K562 (cell line): Measurements from ENCODE around the gene MYO5C. TPM values are rescaled to one million over a fixed set of nuclear protein-coding genes. Genes with fewer than 3 reads are reported as not detected.

Experiments used
- ATAC-seq: fragments of 200-7000 bp; cut with Tn5 transposase; 3 replicates; pipeline ENCODE4 v1.9.1; 2020; ENCODE audit warnings: moderate library complexity
- BruUV-seq: library from RNA; stranded (reverse); fragments of 400-500 nt; replicated peaks from 2 replicates; lab custom pipeline; 2021; lab: Mats Ljungman, UMichigan
- CTCF ChIA-PET: fragments of 300-600 bp; formaldehyde crosslinking; extraction: SDS; loops from one replicate; lab custom pipeline; 2021; ENCODE audit warnings: low intra/inter-chr PET ratio; lab: Yijun Ruan, JAX
- POLR2A ChIA-PET: fragments of 300-600, 350-650 bp; sonication (Branson Sonifier 250); formaldehyde crosslinking; extraction: SDS; loops from one replicate; lab custom pipeline; 2021; ENCODE audit warnings: antibody characterized with exemption, inconsistent platforms; lab: Yijun Ruan, JAX
- DNase-seq, 4 experiments: peaks; one replicate each; pipeline versions ENCODE4 v3.0.0 to v3.0.0-alpha.2; 2011 to 2018; ENCODE audit warnings: low spot score in 3 of 4, mixed read lengths in 3 of 4; ENCODE audit errors: extremely low read depth in 1 of 4
- FAIRE-seq: peaks from 2 replicates; lab custom pipeline; 2011; peaks lifted over from hg19 to GRCh38; lab: Jason Lieb, UNC
- H2AFZ ChIP-seq: 2 replicates; pipeline ENCODE4 v1.6.0; 2011; ENCODE audit warnings: low read depth, low read length, control low read depth, inconsistent platforms
- H3K27ac ChIP-seq: fragments of 200-600 bp; 3 replicates; pipeline ENCODE4 v1.8.0; 2011; ENCODE audit warnings: low read depth, mild to moderate bottlenecking, control low read depth, inconsistent platforms, low read length, moderate library complexity, mixed read lengths; ENCODE audit errors: extremely low read depth
- H3K27me3 ChIP-seq, 2 experiments: fragments of 300-600 bp in 1 of 2; 2 replicates in 1 of 2; 3 replicates in 1 of 2; pipeline versions ENCODE4 v1.6.0 to v1.8.0; 2011; ENCODE audit warnings: inconsistent platforms in 2 of 2, low read length in 2 of 2, mild to moderate bottlenecking in 1 of 2, mixed read lengths in 1 of 2, moderate library complexity in 1 of 2; ENCODE audit not compliant: control insufficient read depth in 2 of 2, insufficient read depth in 2 of 2
- H3K36me3 ChIP-seq: fragments of 300-600 bp; 3 replicates; pipeline ENCODE4 v1.8.0; 2011; ENCODE audit warnings: mild to moderate bottlenecking, low read length, inconsistent platforms; ENCODE audit not compliant: control insufficient read depth, insufficient read depth
- H3K4me1 ChIP-seq, 2 experiments: fragments of 200-600 bp in 1 of 2; replicated peaks in 1 of 2; 2 replicates in 1 of 2; 3 replicates in 1 of 2; pipeline versions ENCODE4 v1.5.1 to v1.8.0; 2011; ENCODE audit warnings: inconsistent platforms in 2 of 2, low read length in 2 of 2, mild to moderate bottlenecking in 1 of 2, mixed read lengths in 1 of 2, moderate library complexity in 1 of 2; ENCODE audit not compliant: control insufficient read depth in 2 of 2, insufficient read depth in 2 of 2
- H3K4me2 ChIP-seq: 2 replicates; pipeline ENCODE4 v1.6.1; 2011; ENCODE audit warnings: low read length, control low read depth, inconsistent platforms, mixed read lengths; ENCODE audit not compliant: insufficient read depth
- H3K4me3 ChIP-seq: fragments of 200-600 bp; sonication (generic), shearing (Covaris generic); 2 replicates; pipeline ENCODE4 v1.5.1; 2016; ENCODE audit warnings: control low read depth, inconsistent platforms
- H3K79me2 ChIP-seq: fragments of 200-600 bp; 3 replicates; pipeline ENCODE4 v1.8.0; 2011; ENCODE audit warnings: low read length, inconsistent platforms; ENCODE audit not compliant: control insufficient read depth, insufficient read depth
- H3K9ac ChIP-seq, 2 experiments: 2 replicates each; pipeline versions ENCODE4 v1.6.0 to v1.6.1; 2011; ENCODE audit warnings: low read depth in 2 of 2, low read length in 2 of 2, control low read depth in 1 of 2, inconsistent platforms in 1 of 2, mild to moderate bottlenecking in 1 of 2, mixed read lengths in 1 of 2; ENCODE audit not compliant: insufficient read depth in 1 of 2
- H3K9me1 ChIP-seq: one replicate; pipeline ENCODE4 v1.6.0; 2011; ENCODE audit warnings: inconsistent platforms, mild to moderate bottlenecking, low read length, moderate library complexity; ENCODE audit not compliant: control insufficient read depth, insufficient read depth
- H3K9me3 ChIP-seq: replicated peaks from 2 replicates; pipeline ENCODE4 v1.5.1; 2011; ENCODE audit warnings: low read depth, low read length, inconsistent platforms; ENCODE audit not compliant: control insufficient read depth, insufficient read depth
- H4K20me1 ChIP-seq: replicated peaks from 2 replicates; pipeline ENCODE4 v1.6.1; 2011; ENCODE audit warnings: low read length, inconsistent platforms, mixed read lengths; ENCODE audit not compliant: control insufficient read depth, insufficient read depth
- C11orf30 ChIP-seq: fragments of 450-650 bp; IDR thresholded peaks from 2 replicates; pipeline ENCODE4 v1.6.1; 2016; ENCODE audit warnings: low read depth, mild to moderate bottlenecking
- CC2D1A ChIP-seq: fragments of 450-650 bp; IDR thresholded peaks from 2 replicates; pipeline ENCODE4 v1.6.1; 2017; ENCODE audit warnings: mild to moderate bottlenecking
- HEY1 ChIP-seq: fragments of 250-450 bp; sonication (Bioruptor Pico); IDR thresholded peaks from 2 replicates; pipeline ENCODE4 v1.5.0; 2020; ENCODE audit warnings: mild to moderate bottlenecking, moderate library complexity, borderline replicate concordance
- MTA2 ChIP-seq: fragments of 450-650 bp; IDR thresholded peaks from 2 replicates; pipeline ENCODE4 v1.6.1; 2016; ENCODE audit warnings: low read depth
- RBM39 ChIP-seq: fragments of 200-400 bp; formaldehyde crosslinking; optimal IDR thresholded peaks from 2 replicates; pipeline ENCODE3; 2018; ENCODE audit warnings: low read depth, low read length
- YY1 ChIP-seq, 3 experiments: IDR thresholded peaks; 2 replicates each; pipeline ENCODE4 v1.6.1; 2011; ENCODE audit warnings: low read length in 2 of 3, mild to moderate bottlenecking in 2 of 3, moderate library complexity in 2 of 3, borderline replicate concordance in 1 of 3, control low read depth in 1 of 3, low read depth in 1 of 3; ENCODE audit not compliant: insufficient read depth in 3 of 3, insufficient replicate concordance in 2 of 3, control insufficient read depth in 1 of 3, insufficient read length in 1 of 3; ENCODE audit errors: extremely low read depth in 1 of 3
- WGBS: fragments of 100-300 bp; shearing (Covaris generic); methylation state at CpG from one replicate; pipeline ENCODE4 v1.1.6; 2016; ENCODE audit warnings: low coverage, mixed read lengths; ENCODE audit not compliant: insufficient coverage; ENCODE audit errors: missing lambda C conversion rate; 5-methylcytosine and 5-hydroxymethylcytosine counted together
- in situ Hi-C: fragments of 300-500 bp; cut with MboI; formaldehyde crosslinking; loops from 4 replicates; pipeline ENCODE4 v1.15.0; 2018; ENCODE audit warnings: inconsistent platforms, mixed read lengths
- intact Hi-C: fragments of 100-400 bp; cut with micrococcal nuclease; formaldehyde crosslinking; loops from 2 replicates; pipeline ENCODE4 v1.14.2; 2022
- polyA plus RNA-seq, 8 experiments: library from polyadenylated mRNA; depleted of rRNA in 4 of 8; stranded (reverse) in 5 of 8; unstranded in 3 of 8; fragments of >200 nt; fragmentation: Nextera tagmentation in 2 of 8; fragmentation: Illumina TruSeq in 1 of 8; extraction: Ambion mirVana in 2 of 8; extraction: Trizol in 1 of 8; gene quantifications; 2 replicates each; pipeline versions ENCODE4 v1.2.1 to v1.2.3, GENCODE V29; 2011 to 2014; ENCODE audit warnings: inconsistent platforms in 1 of 8, missing spikeins in 1 of 8
- total RNA-seq, 7 experiments: library from RNA; depleted of rRNA in 6 of 7; stranded (reverse); fragments of >200 nt in 6 of 7; fragmentation: Illumina TruSeq in 2 of 7; extraction: Trizol in 2 of 7; gene quantifications; 2 replicates each; pipeline versions ENCODE4 v1.2.1 to v1.2.3, GENCODE V29; 2011 to 2021; ENCODE audit warnings: low replicate concordance in 1 of 7
- TF ChIP-seq, protein P1 (sequence below): sonication (generic); formaldehyde crosslinking; IDR thresholded peaks from 2 replicates; pipeline ENCODE4 v1.9.0; 2022; ENCODE audit warnings: mild to moderate bottlenecking, missing genetic modification reagents

The MYO5C gene
- total and polyA plus RNA-seq, 9 of the 15 experiments (the other 6 are each of a cell fraction or from before 2014, with no cell fraction given) = 0.01 to 0.24 TPM; not detected in 7

- H3K79me2 ChIP-seq = no peaks in the 10 kb centered on the region
- H4K20me1 ChIP-seq = no peaks in the 10 kb centered on the region
- ATAC-seq = no peak
- no peak overlapping the region for H2AFZ ChIP-seq
- H3K9ac ChIP-seq = no peak overlapping the region
- 2% methylated on average over 4 of the region's 4 CpGs for WGBS
- intact Hi-C loops (no loop called here), in situ Hi-C loops (no loop called here)
- CTCF ChIA-PET = interaction anchor here (0.6 kb wide), 1 partner anchor 682 kb away, joined by 3 read pairs; no protein-coding TSS in a partner anchor
- no peaks in the 10 kb centered on the region for H3K9me3 ChIP-seq
- TF ChIP-seq HEY1 (CRISPR knock-in tag) = no peak
- TF ChIP-seq, protein P1, sequence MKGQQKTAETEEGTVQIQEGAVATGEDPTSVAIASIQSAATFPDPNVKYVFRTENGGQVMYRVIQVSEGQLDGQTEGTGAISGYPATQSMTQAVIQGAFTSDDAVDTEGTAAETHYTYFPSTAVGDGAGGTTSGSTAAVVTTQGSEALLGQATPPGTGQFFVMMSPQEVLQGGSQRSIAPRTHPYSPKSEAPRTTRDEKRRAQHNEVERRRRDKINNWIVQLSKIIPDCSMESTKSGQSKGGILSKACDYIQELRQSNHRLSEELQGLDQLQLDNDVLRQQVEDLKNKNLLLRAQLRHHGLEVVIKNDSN (CRISPR knock-in tag) = no peak
- TF ChIP-seq YY1 (IDR thresholded peaks at IDR 0.05; ENCODE audit: borderline replicate concordance in 1 of 3, control insufficient read depth in 1 of 3, extremely low read depth in 1 of 3, insufficient read depth in 3 of 3, insufficient read length in 1 of 3, insufficient replicate concordance in 2 of 3, low read depth in 1 of 3, low read length in 2 of 3) = no peak
- TF ChIP-seq RBM39 = no peak
- TF ChIP-seq C11orf30 = no peak
- no peak for TF ChIP-seq CC2D1A
- no peak for TF ChIP-seq MTA2
- no peak for DNase-seq
- no peak overlapping the region for H3K4me3 ChIP-seq
- no peak overlapping the region for H3K27ac ChIP-seq
- POLR2A ChIA-PET = interaction anchor here (1.1 to 2.1 kb wide), 3 partner anchors 10 to 22 kb away, joined by 3 to 10 read pairs (median 3); no protein-coding TSS in a partner anchor
- no peaks in the 10 kb centered on the region; a peak in 1 of 5 replicates for H3K4me1 ChIP-seq
- H3K27me3 ChIP-seq = peaks cover 26 to 35% of the 10 kb centered on the region in 2 experiments
- no TSS peak for BruUV-seq
- no peak for FAIRE-seq
- H3K4me2 ChIP-seq = no peak overlapping the region
- H3K36me3 ChIP-seq = no peaks in the 10 kb centered on the region
- no peaks in the 10 kb centered on the region for H3K9me1 ChIP-seq
Observed at GRCh38 chr15:52193321-52193720, 102.3 kb downstream of the MYO5C start.
